ENCODE measurements around the gene GPR25. TPM values are rescaled to one million over a fixed set of nuclear protein-coding genes. Genes with fewer than 3 reads are reported as not detected.

The GPR25 gene, protein sequence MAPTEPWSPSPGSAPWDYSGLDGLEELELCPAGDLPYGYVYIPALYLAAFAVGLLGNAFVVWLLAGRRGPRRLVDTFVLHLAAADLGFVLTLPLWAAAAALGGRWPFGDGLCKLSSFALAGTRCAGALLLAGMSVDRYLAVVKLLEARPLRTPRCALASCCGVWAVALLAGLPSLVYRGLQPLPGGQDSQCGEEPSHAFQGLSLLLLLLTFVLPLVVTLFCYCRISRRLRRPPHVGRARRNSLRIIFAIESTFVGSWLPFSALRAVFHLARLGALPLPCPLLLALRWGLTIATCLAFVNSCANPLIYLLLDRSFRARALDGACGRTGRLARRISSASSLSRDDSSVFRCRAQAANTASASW
- total RNA-seq: under 1 TPM; 0.39 to 0.82 TPM

DNA sequence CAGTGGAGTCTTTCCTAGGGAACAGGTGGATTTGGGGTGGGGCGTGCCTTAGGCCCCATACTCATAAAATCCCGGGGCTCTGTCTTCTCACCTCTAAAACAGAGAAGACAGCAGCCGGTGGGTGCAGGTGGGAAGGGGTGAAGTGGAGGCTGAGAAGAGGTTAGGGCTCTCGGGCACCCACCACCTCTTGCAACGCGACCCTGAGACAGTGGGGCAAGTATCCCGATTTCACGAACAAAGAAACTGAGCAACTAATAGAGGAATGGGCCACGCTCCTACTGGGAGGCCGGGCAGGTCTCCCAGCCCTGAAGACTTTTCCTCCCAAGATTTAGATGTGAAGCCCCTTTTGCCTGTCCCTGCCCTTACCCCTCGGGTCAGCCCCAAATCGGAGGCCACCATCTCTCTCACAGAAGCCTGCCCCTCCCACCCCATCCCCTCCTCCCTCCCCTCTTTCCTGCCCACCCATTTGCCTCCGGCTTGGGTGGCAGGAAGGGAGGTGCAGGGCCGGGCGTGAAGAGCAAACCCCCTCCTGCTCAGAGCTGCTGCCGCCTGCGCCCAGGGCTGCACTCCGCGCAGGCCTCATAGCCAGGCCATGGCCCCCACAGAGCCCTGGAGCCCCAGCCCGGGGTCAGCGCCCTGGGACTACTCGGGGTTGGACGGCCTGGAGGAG, at the start of gene GPR25:
Gene GPR25 (plus strand): TSS at position 536 of the 670 bp plus-strand sequence. CDS start 57 bp downstream, at position 593.
- ChIA-PET POLR2A (no interaction called here), CTCF (no interaction called here)
- no peak for ATAC-seq
- Mint-ChIP-seq H3K27ac (peak within 1 kb of the TSS; percentile 27), H3K9me3 (ENCODE audit: insufficient read depth) (no peaks in the 10 kb centered on the region), H3K27me3 (ENCODE audit: low read depth) (peaks cover 56% of the 10 kb centered on the region), H3K4me3 (peak within 1 kb of the TSS; percentile 15), H3K4me1 (ENCODE audit: low read depth) (peaks cover 26% of the 10 kb centered on the region), H3K36me3 (ENCODE audit: low read depth) (peaks cover 2% of the 10 kb centered on the region)
- DNase-seq: no peak

GRCh38 chr1:200831091-200831490, 41.7 kb upstream of the GPR25 start:
- no peaks in the 10 kb centered on the region for H3K4me1 Mint-ChIP-seq (ENCODE audit: low read depth)

GRCh38 chr1:200834383-200834782, 38.4 kb upstream of the GPR25 start:
- Mint-ChIP-seq H3K27ac (no peak overlapping the region), H3K4me3 (no peak overlapping the region), H3K9me3 (ENCODE audit: insufficient read depth) (no peaks in the 10 kb centered on the region), H3K36me3 (ENCODE audit: low read depth) (no peaks in the 10 kb centered on the region), H3K4me1 (ENCODE audit: low read depth) (no peaks in the 10 kb centered on the region), H3K27me3 (ENCODE audit: low read depth) (peaks cover 10% of the 10 kb centered on the region)
- ChIA-PET CTCF (no interaction called here), POLR2A (no interaction called here)
- DNase-seq: no peak
- ATAC-seq: no peak

More at GRCh38 chr1:200831091-200831490, 41.7 kb upstream of the GPR25 start:
- Mint-ChIP-seq H3K27ac (no peak overlapping the region), H3K36me3 (ENCODE audit: low read depth) (no peaks in the 10 kb centered on the region), H3K27me3 (ENCODE audit: low read depth) (peaks cover 9% of the 10 kb centered on the region), H3K4me3 (no peak overlapping the region), H3K9me3 (ENCODE audit: insufficient read depth) (no peaks in the 10 kb centered on the region)
- no peak for ATAC-seq
- ChIA-PET POLR2A (no interaction called here), CTCF (no interaction called here)
- DNase-seq: no peak

DNA sequence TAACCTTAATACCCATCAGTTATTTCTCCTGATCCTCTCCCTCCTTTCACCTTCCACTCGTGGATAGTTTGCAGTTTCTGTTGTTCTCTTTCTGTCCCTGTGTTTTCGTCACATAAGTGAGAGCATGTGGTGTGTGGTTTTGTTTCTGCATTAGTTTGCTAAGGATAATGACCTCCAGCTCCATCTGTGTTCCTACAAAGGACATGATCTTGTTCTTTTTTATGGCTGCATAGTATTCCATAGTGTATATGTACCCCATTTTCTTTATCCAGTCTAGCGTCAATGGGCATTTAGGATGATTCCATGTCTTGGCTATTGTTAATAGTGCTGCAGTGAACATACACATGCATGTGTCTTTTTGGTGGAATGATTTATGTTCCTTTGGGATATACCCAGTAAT, 36.6 kb upstream of the GPR25 start:
- POLR2A ChIA-PET: no interaction called here
- CTCF ChIA-PET: no interaction called here
- no peaks in the 10 kb centered on the region for H3K4me1 Mint-ChIP-seq (ENCODE audit: low read depth)
- no peak overlapping the region for H3K4me3 Mint-ChIP-seq
- H3K36me3 Mint-ChIP-seq (ENCODE audit: low read depth): no peaks in the 10 kb centered on the region
- H3K27ac Mint-ChIP-seq: no peak overlapping the region
- no peaks in the 10 kb centered on the region for H3K9me3 Mint-ChIP-seq (ENCODE audit: insufficient read depth)
- peaks cover 3% of the 10 kb centered on the region for H3K27me3 Mint-ChIP-seq (ENCODE audit: low read depth)
- ATAC-seq (no peak), DNase-seq (no peak)

- ChIA-PET CTCF (interaction anchor here (0.6 to 1.7 kb wide), 4 partner anchors 13 to 235 kb away, joined by 3 to 4 read pairs (median 3); no protein-coding TSS in a partner anchor), POLR2A (no interaction called here)
- H3K4me1 Mint-ChIP-seq (ENCODE audit: low read depth): no peaks in the 10 kb centered on the region
- H3K36me3 Mint-ChIP-seq (ENCODE audit: low read depth): no peaks in the 10 kb centered on the region
- no peak overlapping the region for H3K4me3 Mint-ChIP-seq
- DNase-seq (no peak), ATAC-seq (no peak)
- H3K27me3 Mint-ChIP-seq (ENCODE audit: low read depth): peaks cover 2% of the 10 kb centered on the region
- no peaks in the 10 kb centered on the region for H3K9me3 Mint-ChIP-seq (ENCODE audit: insufficient read depth)
- H3K27ac Mint-ChIP-seq: no peak overlapping the region
Measured at GRCh38 chr1:200837931-200838571, 34.7 kb upstream of the GPR25 start.

- no peak for ATAC-seq
- POLR2A ChIA-PET: no interaction called here
Measured at GRCh38 chr1:200838676-200839445, 33.9 kb upstream of the GPR25 start.

DNA sequence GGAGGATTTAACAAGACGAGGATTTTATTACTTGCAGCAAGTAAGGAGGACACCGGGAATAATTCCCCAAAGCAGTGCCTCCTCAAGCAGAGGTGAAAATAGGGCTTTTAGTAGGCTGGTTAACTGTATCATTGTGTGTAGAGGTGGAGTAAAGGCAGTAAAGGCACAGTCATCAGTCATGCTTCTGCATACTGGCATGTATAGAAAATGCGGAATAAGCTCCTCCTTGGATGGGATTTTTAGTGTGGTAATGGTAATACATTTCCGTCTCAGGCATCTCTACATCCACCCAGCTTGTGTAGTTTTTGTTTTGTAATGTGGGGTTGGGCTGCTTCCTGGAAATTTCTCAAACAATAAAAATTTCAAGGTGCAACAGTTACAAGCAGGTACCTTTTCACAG, 27.4 kb upstream of the GPR25 start:
- Mint-ChIP-seq H3K4me1 (ENCODE audit: low read depth) (no peaks in the 10 kb centered on the region), H3K27me3 (ENCODE audit: low read depth) (no peaks in the 10 kb centered on the region), H3K27ac (no peak overlapping the region), H3K9me3 (ENCODE audit: insufficient read depth) (no peaks in the 10 kb centered on the region), H3K36me3 (ENCODE audit: low read depth) (no peaks in the 10 kb centered on the region), H3K4me3 (no peak overlapping the region)
- DNase-seq (no peak), ATAC-seq (no peak)
- CTCF ChIA-PET: interaction anchor here (0.9 kb wide), 1 partner anchor 223 kb away, joined by 3 read pairs; no protein-coding TSS in a partner anchor
- POLR2A ChIA-PET: no interaction called here

More at GRCh38 chr1:200838676-200839445, 33.9 kb upstream of the GPR25 start:
- H3K36me3 Mint-ChIP-seq (ENCODE audit: low read depth): no peaks in the 10 kb centered on the region
- no peak for DNase-seq
- no peaks in the 10 kb centered on the region for H3K4me1 Mint-ChIP-seq (ENCODE audit: low read depth)
- H3K4me3 Mint-ChIP-seq: no peak overlapping the region
- no peaks in the 10 kb centered on the region for H3K9me3 Mint-ChIP-seq (ENCODE audit: insufficient read depth)
- peaks cover 2% of the 10 kb centered on the region for H3K27me3 Mint-ChIP-seq (ENCODE audit: low read depth)
- CTCF ChIA-PET: interaction anchor here (1.3 to 1.7 kb wide), 2 partner anchors 35 to 50 kb away, joined by 3 to 4 read pairs; no protein-coding TSS in a partner anchor
- no peak overlapping the region for H3K27ac Mint-ChIP-seq

DNA sequence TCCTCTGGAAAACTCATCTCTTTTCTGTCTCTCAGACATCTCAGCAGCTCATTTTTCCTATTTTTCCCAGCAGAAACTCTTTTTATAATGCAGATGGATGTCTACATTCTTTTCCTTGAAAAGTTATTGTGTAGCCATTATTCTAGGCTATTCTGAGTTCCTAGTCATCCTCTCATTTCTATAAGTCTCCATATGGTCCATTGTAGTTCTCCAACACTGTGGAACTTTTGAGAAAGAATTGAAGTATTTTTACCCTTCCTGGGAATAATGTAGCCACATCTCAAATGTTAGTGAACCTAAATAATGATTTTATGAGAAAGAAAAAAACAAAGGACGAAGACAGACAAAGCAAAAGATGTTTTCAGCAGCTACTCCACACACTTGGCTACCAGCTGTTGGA, 26.4 kb upstream of the GPR25 start:
- Mint-ChIP-seq H3K27ac (no peak overlapping the region), H3K4me3 (no peak overlapping the region), H3K9me3 (ENCODE audit: insufficient read depth) (no peaks in the 10 kb centered on the region), H3K27me3 (ENCODE audit: low read depth) (no peaks in the 10 kb centered on the region), H3K36me3 (ENCODE audit: low read depth) (no peaks in the 10 kb centered on the region), H3K4me1 (ENCODE audit: low read depth) (no peaks in the 10 kb centered on the region)
- DNase-seq (no peak), ATAC-seq (no peak)
- CTCF ChIA-PET: interaction anchor here (0.9 kb wide), 1 partner anchor 224 kb away, joined by 3 read pairs; no protein-coding TSS in a partner anchor
- POLR2A ChIA-PET: no interaction called here

GRCh38 chr1:200849430-200849829, 23.4 kb upstream of the GPR25 start:
- no peak overlapping the region for H3K27ac Mint-ChIP-seq
- ChIA-PET POLR2A (no interaction called here), CTCF (no interaction called here)
- no peak for ATAC-seq
- H3K4me1 Mint-ChIP-seq (ENCODE audit: low read depth): no peaks in the 10 kb centered on the region
- no peaks in the 10 kb centered on the region for H3K9me3 Mint-ChIP-seq (ENCODE audit: insufficient read depth)
- H3K27me3 Mint-ChIP-seq (ENCODE audit: low read depth): peaks cover 4% of the 10 kb centered on the region
- DNase-seq: no peak
- no peak overlapping the region for H3K4me3 Mint-ChIP-seq
- no peaks in the 10 kb centered on the region for H3K36me3 Mint-ChIP-seq (ENCODE audit: low read depth)

DNA sequence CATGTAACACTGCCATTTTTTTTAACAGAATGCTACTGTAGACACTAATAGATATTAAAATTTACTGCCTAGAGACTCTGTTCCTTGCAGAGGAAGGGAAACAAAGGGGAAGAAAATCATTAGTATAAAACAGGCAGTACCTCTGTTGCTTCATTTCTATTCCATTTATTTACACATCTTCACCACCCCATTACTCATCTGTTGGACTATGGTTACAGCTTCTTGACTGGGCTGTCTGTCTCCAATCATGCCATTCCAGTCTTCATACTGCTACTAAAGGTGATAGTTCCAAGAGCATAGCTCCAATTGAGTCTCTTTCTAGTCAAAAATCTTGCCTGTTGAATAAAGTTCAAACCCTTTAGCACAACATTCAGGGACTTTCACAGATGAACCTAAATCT, 22.2 kb upstream of the GPR25 start:
- ChIA-PET POLR2A (no interaction called here), CTCF (interaction anchor here (0.9 kb wide), 1 partner anchor 13 kb away, joined by 3 read pairs; no protein-coding TSS in a partner anchor)
- ATAC-seq (no peak), DNase-seq (no peak)
- no peak overlapping the region for H3K27ac Mint-ChIP-seq
- no peaks in the 10 kb centered on the region for H3K36me3 Mint-ChIP-seq (ENCODE audit: low read depth)
- no peak overlapping the region for H3K4me3 Mint-ChIP-seq
- peaks cover 4% of the 10 kb centered on the region for H3K27me3 Mint-ChIP-seq (ENCODE audit: low read depth)
- no peaks in the 10 kb centered on the region for H3K4me1 Mint-ChIP-seq (ENCODE audit: low read depth)
- no peaks in the 10 kb centered on the region for H3K9me3 Mint-ChIP-seq (ENCODE audit: insufficient read depth)

DNA sequence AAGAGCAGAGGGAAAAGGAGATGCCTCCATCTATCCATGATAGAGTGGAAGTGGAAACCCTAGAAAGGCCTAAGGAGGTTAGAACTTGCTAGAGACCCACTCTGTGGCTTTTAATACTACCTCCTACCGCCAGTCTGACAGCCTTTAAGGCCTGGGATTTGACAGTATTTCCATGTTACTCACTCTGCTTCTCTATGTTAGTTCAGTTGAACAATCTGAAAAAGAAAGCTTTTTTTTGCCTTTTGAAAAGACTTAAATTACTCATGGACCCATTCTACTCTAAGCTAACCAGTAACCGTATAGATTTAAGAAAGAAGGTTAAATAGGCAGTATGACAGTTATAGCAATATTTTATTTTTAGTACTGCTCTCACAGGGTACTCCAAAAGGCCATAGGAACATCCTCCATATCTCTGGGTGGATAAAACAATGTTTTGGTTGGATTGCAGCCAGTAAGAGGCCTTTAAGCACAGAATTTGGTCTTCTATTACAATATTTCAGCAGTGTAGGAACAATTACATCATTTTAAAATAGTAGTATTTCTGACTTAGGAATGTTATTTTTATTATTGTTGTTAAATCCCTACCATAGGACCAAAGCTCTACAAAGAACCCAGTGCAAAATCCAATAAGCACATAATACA, 15.9 kb upstream of the GPR25 start:
- no peak for ATAC-seq
- no peaks in the 10 kb centered on the region for H3K36me3 Mint-ChIP-seq (ENCODE audit: low read depth)
- H3K9me3 Mint-ChIP-seq (ENCODE audit: insufficient read depth): no peaks in the 10 kb centered on the region
- POLR2A ChIA-PET: interaction anchor here (1.2 kb wide), 1 partner anchor 9 kb away, joined by 3 read pairs; no protein-coding TSS in a partner anchor
- H3K4me1 Mint-ChIP-seq (ENCODE audit: low read depth): peaks cover under 1% of the 10 kb centered on the region
- DNase-seq: no peak
- H3K27me3 Mint-ChIP-seq (ENCODE audit: low read depth): peaks cover 4% of the 10 kb centered on the region
- H3K27ac Mint-ChIP-seq: no peak overlapping the region
- no peak overlapping the region for H3K4me3 Mint-ChIP-seq
- CTCF ChIA-PET: no interaction called here
